OCI-LY3 (cell line): ENCODE results near the gene GRAMD1B.

Experiments
- EZH2phosphoT487 ChIP-seq: fragments of 200-600 bp; shearing (Covaris generic); IDR thresholded peaks from 2 replicates; pipeline ENCODE4 v1.6.1; 2018; ENCODE audit warnings: antibody characterized with exemption, mixed run types, low read depth
- TF ChIP-seq, protein P1 (sequence below): fragments of 200-600, 300-600 bp; sonication (generic); IDR thresholded peaks from 2 replicates; pipeline ENCODE4 v1.5.1; 2014; ENCODE audit warnings: antibody characterized with exemption, low read length, low read depth

DNA sequence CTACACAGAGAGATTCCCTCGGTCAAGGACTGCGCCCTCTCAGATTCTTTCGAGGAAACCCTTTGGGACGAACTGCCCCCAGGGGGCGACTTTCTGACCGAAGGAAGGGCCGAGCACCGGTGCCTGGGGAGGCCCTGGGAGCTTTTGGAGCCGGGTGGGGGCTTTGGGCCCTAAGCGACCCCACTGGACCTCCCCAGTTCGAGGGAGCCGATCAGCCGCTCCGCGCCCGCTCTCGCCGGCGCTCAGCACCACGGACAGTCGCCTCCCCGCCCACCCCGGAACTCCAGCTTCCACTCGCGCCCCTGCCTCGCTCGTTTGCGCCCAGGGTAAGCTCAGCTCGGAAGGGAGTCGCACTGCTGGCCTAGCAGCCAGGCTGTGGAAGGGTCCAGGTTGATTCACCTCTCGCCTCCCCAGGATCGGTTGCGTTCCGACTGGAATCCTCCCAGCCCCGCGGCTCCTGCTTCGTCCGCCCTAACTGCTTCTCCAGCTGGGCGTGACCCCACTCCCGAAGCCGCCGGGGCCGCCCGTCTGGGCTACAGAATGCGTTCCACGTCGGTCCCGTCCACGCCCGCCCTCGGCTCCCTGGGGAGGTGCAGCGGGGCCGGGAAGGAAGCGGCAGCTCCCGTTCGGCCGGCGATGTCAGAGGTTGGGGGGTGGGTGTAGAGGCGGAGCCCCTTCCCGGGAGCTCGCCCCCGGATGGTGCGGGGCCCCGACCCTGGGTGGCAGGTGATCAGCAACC, 223.9 kb downstream of the GRAMD1B start:
- TF ChIP-seq, protein P1, sequence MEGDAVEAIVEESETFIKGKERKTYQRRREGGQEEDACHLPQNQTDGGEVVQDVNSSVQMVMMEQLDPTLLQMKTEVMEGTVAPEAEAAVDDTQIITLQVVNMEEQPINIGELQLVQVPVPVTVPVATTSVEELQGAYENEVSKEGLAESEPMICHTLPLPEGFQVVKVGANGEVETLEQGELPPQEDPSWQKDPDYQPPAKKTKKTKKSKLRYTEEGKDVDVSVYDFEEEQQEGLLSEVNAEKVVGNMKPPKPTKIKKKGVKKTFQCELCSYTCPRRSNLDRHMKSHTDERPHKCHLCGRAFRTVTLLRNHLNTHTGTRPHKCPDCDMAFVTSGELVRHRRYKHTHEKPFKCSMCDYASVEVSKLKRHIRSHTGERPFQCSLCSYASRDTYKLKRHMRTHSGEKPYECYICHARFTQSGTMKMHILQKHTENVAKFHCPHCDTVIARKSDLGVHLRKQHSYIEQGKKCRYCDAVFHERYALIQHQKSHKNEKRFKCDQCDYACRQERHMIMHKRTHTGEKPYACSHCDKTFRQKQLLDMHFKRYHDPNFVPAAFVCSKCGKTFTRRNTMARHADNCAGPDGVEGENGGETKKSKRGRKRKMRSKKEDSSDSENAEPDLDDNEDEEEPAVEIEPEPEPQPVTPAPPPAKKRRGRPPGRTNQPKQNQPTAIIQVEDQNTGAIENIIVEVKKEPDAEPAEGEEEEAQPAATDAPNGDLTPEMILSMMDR: no peak
- no peak for TF ChIP-seq EZH2phosphoT487
